CD14-positive monocyte (primary cell): ENCODE measurements around the gene IKZF2. TPM values are rescaled to one million over a fixed set of nuclear protein-coding genes. Genes with fewer than 3 reads are reported as not detected.

Experiments
- DNase-seq, 3 donors: peaks; one replicate each; pipeline ENCODE4 v3.0.0-alpha.2; 2011 to 2022
- H2AFZ ChIP-seq: 2 replicates; pipeline ENCODE4 v1.6.0; 2012; ENCODE audit warnings: mild to moderate bottlenecking, low read depth, low read length, inconsistent platforms; ENCODE audit not compliant: insufficient read depth, poor library complexity, severe bottlenecking
- H3K27ac ChIP-seq, 2 donors: 1 replicate in 1 of 2; 2 replicates in 1 of 2; pipeline ENCODE4 v1.5.1; 2012 to 2013; ENCODE audit warnings: low read length in 2 of 2, control low read depth in 1 of 2, inconsistent platforms in 1 of 2, low read depth in 1 of 2, mild to moderate bottlenecking in 1 of 2
- H3K27me3 ChIP-seq, 2 donors: one replicate each; pipeline versions ENCODE4 v1.6.0 to v1.6.1; 2011 to 2013; ENCODE audit warnings: low read length in 2 of 2; ENCODE audit not compliant: control insufficient read depth in 2 of 2, insufficient read depth in 2 of 2
- H3K36me3 ChIP-seq, 2 donors: replicated peaks in 1 of 2; 1 replicate in 1 of 2; 2 replicates in 1 of 2; pipeline versions ENCODE4 v1.5.1 to v1.6.1; 2012 to 2013; ENCODE audit warnings: low read length in 2 of 2, control low read depth in 1 of 2, inconsistent platforms in 1 of 2, mild to moderate bottlenecking in 1 of 2; ENCODE audit not compliant: insufficient read depth in 2 of 2, control insufficient read depth in 1 of 2
- H3K4me1 ChIP-seq, 2 donors: 1 replicate in 1 of 2; 2 replicates in 1 of 2; pipeline versions ENCODE4 v1.5.1 to v1.6.1; 2012 to 2013; ENCODE audit warnings: low read length in 2 of 2, control low read depth in 1 of 2, inconsistent platforms in 1 of 2, mild to moderate bottlenecking in 1 of 2, moderate library complexity in 1 of 2; ENCODE audit not compliant: insufficient read depth in 2 of 2, control insufficient read depth in 1 of 2
- H3K4me2 ChIP-seq: replicated peaks from 2 replicates; pipeline ENCODE3; 2012; ENCODE audit warnings: low read length, moderate library complexity, mild to moderate bottlenecking; ENCODE audit not compliant: poor library complexity, severe bottlenecking; ENCODE audit errors: extremely low read depth
- H3K4me3 ChIP-seq, 3 experiments: fragments of 200-600 bp in 1 of 3; sonication (generic) in 1 of 3; replicated peaks in 1 of 3; 1 replicate in 2 of 3; 2 replicates in 1 of 3; pipeline ENCODE4 v1.5.1; 2011 to 2013; ENCODE audit warnings: low read length in 3 of 3, mild to moderate bottlenecking in 3 of 3, control low read depth in 2 of 3, low read depth in 2 of 3, inconsistent platforms in 1 of 3, moderate library complexity in 1 of 3
- H3K79me2 ChIP-seq: 2 replicates; pipeline ENCODE4 v1.6.0; 2012; ENCODE audit warnings: mild to moderate bottlenecking, control low read depth, inconsistent platforms, low read length, moderate library complexity; ENCODE audit not compliant: insufficient read depth
- H3K9ac ChIP-seq: 2 replicates; pipeline ENCODE4 v1.6.0; 2017; ENCODE audit warnings: low read length, mild to moderate bottlenecking; ENCODE audit not compliant: insufficient read depth, poor library complexity, severe bottlenecking
- H3K9me3 ChIP-seq, 2 donors: replicated peaks in 1 of 2; 1 replicate in 1 of 2; 2 replicates in 1 of 2; pipeline versions ENCODE4 v1.5.1 to v1.6.1; 2012 to 2013; ENCODE audit warnings: low read length in 2 of 2, control low read depth in 1 of 2; ENCODE audit not compliant: control insufficient read depth in 1 of 2, insufficient read depth in 1 of 2
- H4K20me1 ChIP-seq: 2 replicates; pipeline ENCODE4 v1.6.0; 2012; ENCODE audit warnings: mild to moderate bottlenecking, low read length, control low read depth, moderate library complexity; ENCODE audit not compliant: insufficient read depth
- H3K27ac Mint-ChIP-seq, 7 donors: one replicate each; pipeline ENCODE4 v1.8.0; 2020; ENCODE audit warnings: mild to moderate bottlenecking in 7 of 7, mixed read lengths in 7 of 7, moderate library complexity in 6 of 7, inconsistent platforms in 2 of 7
- H3K27me3 Mint-ChIP-seq, 3 donors: one replicate each; pipeline ENCODE4 v1.8.0; 2021 to 2022; ENCODE audit warnings: low read depth in 3 of 3, mild to moderate bottlenecking in 3 of 3, mixed read lengths in 3 of 3, moderate library complexity in 3 of 3, inconsistent platforms in 1 of 3
- H3K36me3 Mint-ChIP-seq, 2 donors: one replicate each; pipeline ENCODE4 v1.8.0; 2020; ENCODE audit warnings: mixed read lengths in 2 of 2, inconsistent platforms in 1 of 2, mild to moderate bottlenecking in 1 of 2
- H3K4me1 Mint-ChIP-seq: one replicate; pipeline ENCODE4 v1.8.0; 2020; ENCODE audit warnings: mild to moderate bottlenecking, mixed read lengths
- H3K4me3 Mint-ChIP-seq, 2 donors: one replicate each; pipeline ENCODE4 v1.8.0; 2020; ENCODE audit warnings: mild to moderate bottlenecking in 2 of 2, mixed read lengths in 2 of 2, moderate library complexity in 1 of 2
- H3K9me3 Mint-ChIP-seq, 7 donors: one replicate each; pipeline ENCODE4 v1.8.0; 2020 to 2022; ENCODE audit warnings: mixed read lengths in 7 of 7, mild to moderate bottlenecking in 6 of 7, moderate library complexity in 6 of 7, inconsistent platforms in 2 of 7
- CTCF ChIP-seq: fragments of 200-600 bp; IDR thresholded peaks from one replicate; pipeline ENCODE4 v1.8.0; 2022; ENCODE audit warnings: antibody characterized with exemption, mild to moderate bottlenecking
- WGBS: methylation state at CpG from one replicate; pipeline ENCODE4 v1.1.5; 2013; ENCODE audit warnings: missing lambda C conversion rate; ENCODE audit not compliant: insufficient coverage; 5-methylcytosine and 5-hydroxymethylcytosine counted together
- intact Hi-C, 2 donors: fragments of 100-400 bp; cut with micrococcal nuclease; formaldehyde crosslinking; loops; one replicate each; pipeline versions ENCODE4 v1.15.0 to v1.15.1; 2023
- polyA plus RNA-seq, 3 donors: library from polyadenylated mRNA; depleted of rRNA in 1 of 3; unstranded in 2 of 3; stranded (reverse) in 1 of 3; fragments of 300-500 nt in 2 of 3; fragments of >200 nt in 1 of 3; fragmentation: Illumina TruSeq in 2 of 3; gene quantifications; 1 replicate in 2 of 3; 2 replicates in 1 of 3; pipeline ENCODE4 v1.2.3, GENCODE V29; 2012 to 2021

IKZF2 gene
- polyA plus RNA-seq, 3 donors: 0.10 to 0.12 (median 0.11) TPM

- no peaks in the 10 kb centered on the region for H4K20me1 ChIP-seq
- H3K9me3 ChIP-seq: no peaks in the 10 kb centered on the region
- H3K4me3 ChIP-seq: no peak overlapping the region
- Mint-ChIP-seq H3K27me3 (no peaks in the 10 kb centered on the region), H3K36me3 (no peaks in the 10 kb centered on the region), H3K4me3 (no peak overlapping the region), H3K27ac (no peak overlapping the region), H3K9me3 (no peaks in the 10 kb centered on the region), H3K4me1 (peaks cover 3% of the 10 kb centered on the region)
- no peaks in the 10 kb centered on the region for H3K36me3 ChIP-seq
- no peak overlapping the region for H3K9ac ChIP-seq
- H3K27me3 ChIP-seq: no peaks in the 10 kb centered on the region
- no CpG with 5 or more reads among the region's 3 CpGs for WGBS
- no peak for DNase-seq
- intact Hi-C loops: no loop called here
- no peak overlapping the region for H3K4me2 ChIP-seq
- no peak overlapping the region for H2AFZ ChIP-seq
- no peaks in the 10 kb centered on the region for H3K4me1 ChIP-seq
- no peaks in the 10 kb centered on the region for H3K79me2 ChIP-seq
- no peak for TF ChIP-seq CTCF
- H3K27ac ChIP-seq: no peak overlapping the region
Measured at GRCh38 chr2:213032607-213033006, 118.8 kb downstream of the IKZF2 start.

- Histone ChIP-seq H2AFZ (no peak overlapping the region), H3K4me2 (no peak overlapping the region), H4K20me1 (no peaks in the 10 kb centered on the region), H3K79me2 (no peaks in the 10 kb centered on the region), H3K9ac (no peak overlapping the region), H3K27me3 (no peaks in the 10 kb centered on the region), H3K27ac (no peak overlapping the region), H3K9me3 (no peaks in the 10 kb centered on the region), H3K4me3 (no peak overlapping the region), H3K4me1 (no peaks in the 10 kb centered on the region), H3K36me3 (no peaks in the 10 kb centered on the region)
- Mint-ChIP-seq H3K4me1 (no peaks in the 10 kb centered on the region), H3K27ac (no peak overlapping the region), H3K27me3 (peaks cover 0 to 2% (median 0%) of the 10 kb centered on the region in 3 donors), H3K36me3 (no peaks in the 10 kb centered on the region), H3K4me3 (no peak overlapping the region), H3K9me3 (peaks cover 0 to 4% (median 0%) of the 10 kb centered on the region in 7 donors)
- intact Hi-C loops: no loop called here
- WGBS: no CpG with 5 or more reads among the region's 2 CpGs
- no peak for TF ChIP-seq CTCF
- no peak for DNase-seq
Measured at GRCh38 chr2:213022987-213023386, 128.4 kb downstream of the IKZF2 start.
